ENCODE measurements around the gene TTLL5.

GRCh38 chr14:75702122-75702521 lies 41.1 kb downstream of the TTLL5 start:
- no peak for TF ChIP-seq CTCF (IDR thresholded peaks at IDR 0.05)
- no peak for TF ChIP-seq POLR2A (IDR thresholded peaks at IDR 0.05)
- TF ChIP-seq POLR2AphosphoS5 (IDR thresholded peaks at IDR 0.05), result no peak
